Measurements from ENCODE around the gene SLC14A1. TPM values are rescaled to one million over a fixed set of nuclear protein-coding genes. Genes with fewer than 3 reads are reported as not detected.

Gene SLC14A1
- total and polyA plus RNA-seq, 2 experiments from 2014 or later = 0.21 to 0.53 TPM

DNA sequence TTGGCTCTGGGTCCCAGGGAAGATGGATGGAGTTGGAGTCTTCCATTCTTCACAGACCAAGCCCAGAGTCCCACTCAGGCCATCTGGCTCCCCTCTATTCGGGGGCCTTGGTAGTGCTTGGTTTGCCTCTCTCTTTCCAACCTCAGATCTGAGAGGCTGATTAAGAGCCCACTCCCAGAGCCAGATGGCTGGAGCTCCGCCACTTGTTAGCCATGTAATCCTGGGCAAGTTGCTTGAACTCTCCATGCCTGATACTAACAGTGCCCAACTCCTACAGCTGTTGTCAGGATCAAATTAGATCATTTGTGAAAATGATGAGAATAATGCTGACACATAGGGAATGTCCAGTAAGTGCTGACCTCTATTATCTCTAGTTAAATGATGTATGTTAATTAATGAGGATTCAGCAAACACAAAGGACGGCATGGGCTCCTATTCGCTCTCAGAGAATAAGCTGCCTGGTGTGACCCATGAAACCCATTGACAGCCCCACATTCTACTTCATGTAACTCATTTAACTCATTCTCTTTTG is 46.6 kb upstream of the SLC14A1 start:
- Histone ChIP-seq H2AFZ (no peak overlapping the region), H3K4me1 (ENCODE audit: insufficient read depth) (peaks cover 6% of the 10 kb centered on the region; the same call in 1 of the 2 replicates), H3K36me3 (ENCODE audit: insufficient read depth) (no peaks in the 10 kb centered on the region), H3K27me3 (ENCODE audit: insufficient read depth) (no peaks in the 10 kb centered on the region), H4K20me1 (replicated peaks; ENCODE audit: insufficient read depth) (no peaks in the 10 kb centered on the region), H3K79me2 (replicated peaks; ENCODE audit: insufficient read depth) (no peaks in the 10 kb centered on the region), H3K4me3 (no peak overlapping the region), H3K9me2 (ENCODE audit: insufficient read depth) (peaks cover 8% of the 10 kb centered on the region; the same call in 1 of the 2 replicates), H3K27ac (ENCODE audit: low read depth) (no peak overlapping the region), H3K4me2 (no peak overlapping the region), H3F3A (replicated peaks; ENCODE audit: low read depth) (no peaks in the 10 kb centered on the region)
- Mint-ChIP-seq H3K27me3 (ENCODE audit: insufficient read depth, low read depth, poor library complexity) (peaks cover 6% of the 10 kb centered on the region), H3K36me3 (ENCODE audit: low read depth) (no peaks in the 10 kb centered on the region), H3K4me3 (no peak overlapping the region), H3K4me1 (peaks cover 7% of the 10 kb centered on the region), H3K9me3 (no peaks in the 10 kb centered on the region), H3K27ac (no peak overlapping the region)
- no peak for TF ChIP-seq CREB1 (CRISPR knock-in tag; IDR thresholded peaks at IDR 0.05; ENCODE audit: low read depth)
- TF ChIP-seq EZH2phosphoT487 (IDR thresholded peaks at IDR 0.05; ENCODE audit: unreplicated experiment) = no peak
- TF ChIP-seq STAT1 (IDR thresholded peaks at IDR 0.05; ENCODE audit: unreplicated experiment) = no peak
- TF ChIP-seq, protein P1, sequence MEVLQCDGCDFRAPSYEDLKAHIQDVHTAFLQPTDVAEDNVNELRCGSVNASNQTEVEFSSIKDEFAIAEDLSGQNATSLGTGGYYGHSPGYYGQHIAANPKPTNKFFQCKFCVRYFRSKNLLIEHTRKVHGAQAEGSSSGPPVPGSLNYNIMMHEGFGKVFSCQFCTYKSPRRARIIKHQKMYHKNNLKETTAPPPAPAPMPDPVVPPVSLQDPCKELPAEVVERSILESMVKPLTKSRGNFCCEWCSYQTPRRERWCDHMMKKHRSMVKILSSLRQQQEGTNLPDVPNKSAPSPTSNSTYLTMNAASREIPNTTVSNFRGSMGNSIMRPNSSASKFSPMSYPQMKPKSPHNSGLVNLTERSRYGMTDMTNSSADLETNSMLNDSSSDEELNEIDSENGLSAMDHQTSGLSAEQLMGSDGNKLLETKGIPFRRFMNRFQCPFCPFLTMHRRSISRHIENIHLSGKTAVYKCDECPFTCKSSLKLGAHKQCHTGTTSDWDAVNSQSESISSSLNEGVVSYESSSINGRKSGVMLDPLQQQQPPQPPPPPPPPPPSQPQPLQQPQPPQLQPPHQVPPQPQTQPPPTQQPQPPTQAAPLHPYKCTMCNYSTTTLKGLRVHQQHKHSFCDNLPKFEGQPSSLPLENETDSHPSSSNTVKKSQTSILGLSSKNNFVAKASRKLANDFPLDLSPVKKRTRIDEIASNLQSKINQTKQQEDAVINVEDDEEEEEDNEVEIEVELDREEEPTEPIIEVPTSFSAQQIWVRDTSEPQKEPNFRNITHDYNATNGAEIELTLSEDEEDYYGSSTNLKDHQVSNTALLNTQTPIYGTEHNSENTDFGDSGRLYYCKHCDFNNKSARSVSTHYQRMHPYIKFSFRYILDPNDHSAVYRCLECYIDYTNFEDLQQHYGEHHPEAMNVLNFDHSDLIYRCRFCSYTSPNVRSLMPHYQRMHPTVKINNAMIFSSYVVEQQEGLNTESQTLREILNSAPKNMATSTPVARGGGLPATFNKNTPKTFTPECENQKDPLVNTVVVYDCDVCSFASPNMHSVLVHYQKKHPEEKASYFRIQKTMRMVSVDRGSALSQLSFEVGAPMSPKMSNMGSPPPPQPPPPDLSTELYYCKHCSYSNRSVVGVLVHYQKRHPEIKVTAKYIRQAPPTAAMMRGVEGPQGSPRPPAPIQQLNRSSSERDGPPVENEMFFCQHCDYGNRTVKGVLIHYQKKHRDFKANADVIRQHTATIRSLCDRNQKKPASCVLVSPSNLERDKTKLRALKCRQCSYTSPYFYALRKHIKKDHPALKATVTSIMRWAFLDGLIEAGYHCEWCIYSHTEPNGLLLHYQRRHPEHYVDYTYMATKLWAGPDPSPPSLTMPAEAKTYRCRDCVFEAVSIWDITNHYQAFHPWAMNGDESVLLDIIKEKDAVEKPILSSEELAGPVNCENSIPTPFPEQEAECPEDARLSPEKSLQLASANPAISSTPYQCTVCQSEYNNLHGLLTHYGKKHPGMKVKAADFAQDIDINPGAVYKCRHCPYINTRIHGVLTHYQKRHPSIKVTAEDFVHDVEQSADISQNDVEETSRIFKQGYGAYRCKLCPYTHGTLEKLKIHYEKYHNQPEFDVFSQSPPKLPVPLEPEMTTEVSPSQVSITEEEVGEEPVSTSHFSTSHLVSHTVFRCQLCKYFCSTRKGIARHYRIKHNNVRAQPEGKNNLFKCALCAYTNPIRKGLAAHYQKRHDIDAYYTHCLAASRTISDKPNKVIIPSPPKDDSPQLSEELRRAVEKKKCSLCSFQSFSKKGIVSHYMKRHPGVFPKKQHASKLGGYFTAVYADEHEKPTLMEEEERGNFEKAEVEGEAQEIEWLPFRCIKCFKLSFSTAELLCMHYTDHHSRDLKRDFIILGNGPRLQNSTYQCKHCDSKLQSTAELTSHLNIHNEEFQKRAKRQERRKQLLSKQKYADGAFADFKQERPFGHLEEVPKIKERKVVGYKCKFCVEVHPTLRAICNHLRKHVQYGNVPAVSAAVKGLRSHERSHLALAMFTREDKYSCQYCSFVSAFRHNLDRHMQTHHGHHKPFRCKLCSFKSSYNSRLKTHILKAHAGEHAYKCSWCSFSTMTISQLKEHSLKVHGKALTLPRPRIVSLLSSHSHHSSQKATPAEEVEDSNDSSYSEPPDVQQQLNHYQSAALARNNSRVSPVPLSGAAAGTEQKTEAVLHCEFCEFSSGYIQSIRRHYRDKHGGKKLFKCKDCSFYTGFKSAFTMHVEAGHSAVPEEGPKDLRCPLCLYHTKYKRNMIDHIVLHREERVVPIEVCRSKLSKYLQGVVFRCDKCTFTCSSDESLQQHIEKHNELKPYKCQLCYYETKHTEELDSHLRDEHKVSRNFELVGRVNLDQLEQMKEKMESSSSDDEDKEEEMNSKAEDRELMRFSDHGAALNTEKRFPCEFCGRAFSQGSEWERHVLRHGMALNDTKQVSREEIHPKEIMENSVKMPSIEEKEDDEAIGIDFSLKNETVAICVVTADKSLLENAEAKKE (CRISPR knock-in tag; IDR thresholded peaks at IDR 0.05) = no peak
- TF ChIP-seq ZNF331 (CRISPR knock-in tag; IDR thresholded peaks at IDR 0.05; ENCODE audit: low read depth) = no peak
- TF ChIP-seq POLR2AphosphoS5 (IDR thresholded peaks at IDR 0.05; ENCODE audit: low read depth) = no peak
- no peak for TF ChIP-seq EZH2 (IDR thresholded peaks at IDR 0.05; ENCODE audit: low read depth, unreplicated experiment)
- TF ChIP-seq, protein P2, sequence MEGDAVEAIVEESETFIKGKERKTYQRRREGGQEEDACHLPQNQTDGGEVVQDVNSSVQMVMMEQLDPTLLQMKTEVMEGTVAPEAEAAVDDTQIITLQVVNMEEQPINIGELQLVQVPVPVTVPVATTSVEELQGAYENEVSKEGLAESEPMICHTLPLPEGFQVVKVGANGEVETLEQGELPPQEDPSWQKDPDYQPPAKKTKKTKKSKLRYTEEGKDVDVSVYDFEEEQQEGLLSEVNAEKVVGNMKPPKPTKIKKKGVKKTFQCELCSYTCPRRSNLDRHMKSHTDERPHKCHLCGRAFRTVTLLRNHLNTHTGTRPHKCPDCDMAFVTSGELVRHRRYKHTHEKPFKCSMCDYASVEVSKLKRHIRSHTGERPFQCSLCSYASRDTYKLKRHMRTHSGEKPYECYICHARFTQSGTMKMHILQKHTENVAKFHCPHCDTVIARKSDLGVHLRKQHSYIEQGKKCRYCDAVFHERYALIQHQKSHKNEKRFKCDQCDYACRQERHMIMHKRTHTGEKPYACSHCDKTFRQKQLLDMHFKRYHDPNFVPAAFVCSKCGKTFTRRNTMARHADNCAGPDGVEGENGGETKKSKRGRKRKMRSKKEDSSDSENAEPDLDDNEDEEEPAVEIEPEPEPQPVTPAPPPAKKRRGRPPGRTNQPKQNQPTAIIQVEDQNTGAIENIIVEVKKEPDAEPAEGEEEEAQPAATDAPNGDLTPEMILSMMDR (conservative IDR thresholded peaks at IDR 0.05; ENCODE audit: low read depth in 2 of 2) = no peak
- TF ChIP-seq NANOG (IDR thresholded peaks at IDR 0.05; ENCODE audit: borderline replicate concordance) = no peak
- no peak for TF ChIP-seq JUNB (IDR thresholded peaks at IDR 0.05; ENCODE audit: unreplicated experiment)
- no peak for TF ChIP-seq ZNF114 (CRISPR knock-in tag; IDR thresholded peaks at IDR 0.05)
- TF ChIP-seq, protein P3, sequence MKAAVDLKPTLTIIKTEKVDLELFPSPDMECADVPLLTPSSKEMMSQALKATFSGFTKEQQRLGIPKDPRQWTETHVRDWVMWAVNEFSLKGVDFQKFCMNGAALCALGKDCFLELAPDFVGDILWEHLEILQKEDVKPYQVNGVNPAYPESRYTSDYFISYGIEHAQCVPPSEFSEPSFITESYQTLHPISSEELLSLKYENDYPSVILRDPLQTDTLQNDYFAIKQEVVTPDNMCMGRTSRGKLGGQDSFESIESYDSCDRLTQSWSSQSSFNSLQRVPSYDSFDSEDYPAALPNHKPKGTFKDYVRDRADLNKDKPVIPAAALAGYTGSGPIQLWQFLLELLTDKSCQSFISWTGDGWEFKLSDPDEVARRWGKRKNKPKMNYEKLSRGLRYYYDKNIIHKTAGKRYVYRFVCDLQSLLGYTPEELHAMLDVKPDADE (IDR thresholded peaks at IDR 0.05) = no peak
- TF ChIP-seq, protein P4, sequence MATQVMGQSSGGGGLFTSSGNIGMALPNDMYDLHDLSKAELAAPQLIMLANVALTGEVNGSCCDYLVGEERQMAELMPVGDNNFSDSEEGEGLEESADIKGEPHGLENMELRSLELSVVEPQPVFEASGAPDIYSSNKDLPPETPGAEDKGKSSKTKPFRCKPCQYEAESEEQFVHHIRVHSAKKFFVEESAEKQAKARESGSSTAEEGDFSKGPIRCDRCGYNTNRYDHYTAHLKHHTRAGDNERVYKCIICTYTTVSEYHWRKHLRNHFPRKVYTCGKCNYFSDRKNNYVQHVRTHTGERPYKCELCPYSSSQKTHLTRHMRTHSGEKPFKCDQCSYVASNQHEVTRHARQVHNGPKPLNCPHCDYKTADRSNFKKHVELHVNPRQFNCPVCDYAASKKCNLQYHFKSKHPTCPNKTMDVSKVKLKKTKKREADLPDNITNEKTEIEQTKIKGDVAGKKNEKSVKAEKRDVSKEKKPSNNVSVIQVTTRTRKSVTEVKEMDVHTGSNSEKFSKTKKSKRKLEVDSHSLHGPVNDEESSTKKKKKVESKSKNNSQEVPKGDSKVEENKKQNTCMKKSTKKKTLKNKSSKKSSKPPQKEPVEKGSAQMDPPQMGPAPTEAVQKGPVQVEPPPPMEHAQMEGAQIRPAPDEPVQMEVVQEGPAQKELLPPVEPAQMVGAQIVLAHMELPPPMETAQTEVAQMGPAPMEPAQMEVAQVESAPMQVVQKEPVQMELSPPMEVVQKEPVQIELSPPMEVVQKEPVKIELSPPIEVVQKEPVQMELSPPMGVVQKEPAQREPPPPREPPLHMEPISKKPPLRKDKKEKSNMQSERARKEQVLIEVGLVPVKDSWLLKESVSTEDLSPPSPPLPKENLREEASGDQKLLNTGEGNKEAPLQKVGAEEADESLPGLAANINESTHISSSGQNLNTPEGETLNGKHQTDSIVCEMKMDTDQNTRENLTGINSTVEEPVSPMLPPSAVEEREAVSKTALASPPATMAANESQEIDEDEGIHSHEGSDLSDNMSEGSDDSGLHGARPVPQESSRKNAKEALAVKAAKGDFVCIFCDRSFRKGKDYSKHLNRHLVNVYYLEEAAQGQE (IDR thresholded peaks at IDR 0.05; ENCODE audit: unreplicated experiment) = no peak
- ATAC-seq (no peak), DNase-seq (ENCODE audit: low spot score) (no peak)

Measured in GM23338 (cell line).